Measurements from ENCODE around the gene RCC2.

RCC2 gene

DNA sequence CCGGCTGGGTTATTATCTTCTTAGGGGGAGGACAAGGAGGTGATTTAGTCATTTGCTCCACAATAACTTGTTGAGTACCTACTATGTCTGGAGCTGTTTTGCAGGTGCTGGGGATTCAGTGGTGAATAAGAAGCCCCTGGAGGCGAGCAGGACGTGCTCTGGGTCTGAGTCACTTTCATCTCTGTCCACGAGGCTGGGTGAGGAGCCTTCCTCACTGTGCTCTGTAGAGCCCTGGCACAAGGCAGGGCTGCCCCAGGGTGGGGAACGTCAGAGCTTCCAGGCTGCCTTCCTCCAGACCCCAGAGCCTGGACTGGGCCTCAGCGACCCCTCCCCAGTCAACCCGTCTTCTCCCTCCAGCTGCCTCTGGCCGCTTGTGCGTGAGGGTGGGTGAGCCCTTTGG lies 70.0 kb downstream of the RCC2 start:
- DNase-seq: no peak

DNA sequence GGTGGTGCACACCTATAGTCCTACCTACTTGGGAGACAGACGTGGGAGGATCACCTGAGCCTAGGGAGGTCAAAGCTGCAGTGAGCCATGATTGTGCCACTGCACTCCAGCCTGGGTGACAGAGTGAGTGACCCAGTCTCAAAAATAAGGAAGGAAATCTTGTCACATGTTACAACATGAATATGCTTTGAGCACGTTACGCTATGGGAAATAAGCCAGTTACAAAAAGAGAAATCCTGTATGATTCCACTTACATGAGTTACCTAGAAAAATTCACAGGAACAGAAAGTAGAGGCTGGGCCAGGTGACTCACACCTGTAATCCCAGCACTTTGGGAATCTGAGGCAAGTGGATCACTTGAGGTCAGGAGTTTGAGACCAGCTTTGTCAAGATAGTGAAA lies 74.2 kb downstream of the RCC2 start:
- no peak for DNase-seq

DNA sequence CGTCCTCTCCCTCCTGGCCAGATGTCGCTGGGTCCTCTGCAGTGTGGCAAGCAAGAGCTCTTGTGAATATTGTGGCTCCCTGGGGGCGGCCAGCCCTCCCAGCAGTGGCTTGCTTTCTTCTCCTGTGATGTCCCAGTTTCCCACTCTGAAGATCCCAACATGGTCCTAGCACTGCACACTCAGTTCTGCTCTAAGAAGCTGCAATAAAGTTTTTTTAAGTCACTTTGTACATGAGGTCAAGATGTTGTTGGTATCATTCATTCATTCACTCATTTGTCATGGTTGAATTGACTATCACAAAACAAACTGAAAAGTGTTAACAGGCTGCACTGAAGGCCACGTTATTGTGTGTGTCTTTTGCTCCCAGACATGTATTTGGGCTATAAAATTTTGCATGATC lies 75.7 kb downstream of the RCC2 start:
- DNase-seq: no peak

DNA sequence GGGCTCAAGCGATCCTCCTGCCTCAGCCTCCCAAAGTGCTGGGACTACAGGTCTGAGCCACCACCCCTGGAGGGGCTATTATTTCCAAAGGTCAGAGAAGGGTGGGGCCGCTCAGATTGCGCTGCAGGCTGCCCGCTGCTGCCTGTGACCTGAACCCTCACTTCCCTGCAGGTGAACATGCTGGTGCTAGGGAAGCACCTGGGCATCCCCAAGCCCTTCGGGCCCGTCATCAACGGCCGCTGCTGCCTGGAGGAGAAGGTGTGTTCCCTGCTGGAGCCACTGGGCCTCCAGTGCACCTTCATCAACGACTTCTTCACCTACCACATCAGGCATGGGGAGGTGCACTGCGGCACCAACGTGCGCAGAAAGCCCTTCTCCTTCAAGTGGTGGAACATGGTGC lies 76.1 kb downstream of the RCC2 start:
- no peak for DNase-seq

DNA sequence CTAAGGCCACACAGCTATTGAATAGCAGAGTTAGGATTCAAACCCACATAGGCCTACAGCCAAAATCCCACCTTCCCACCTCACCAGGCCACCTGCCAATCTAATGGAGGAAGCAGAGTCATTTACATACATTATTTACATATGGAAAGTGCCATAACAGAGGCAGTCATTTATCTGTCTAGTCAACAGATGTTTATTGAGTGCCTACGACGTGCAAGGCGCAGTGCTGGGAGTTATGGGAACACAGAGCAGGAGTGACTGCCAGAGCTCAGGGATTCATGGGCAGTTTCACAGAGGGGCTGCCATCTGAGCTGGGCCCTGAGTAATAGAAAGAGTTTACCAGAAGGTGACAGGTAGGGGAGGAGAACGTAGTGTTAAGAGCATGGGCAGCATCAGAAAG lies 77.8 kb downstream of the RCC2 start:
- DNase-seq: no peak

DNA sequence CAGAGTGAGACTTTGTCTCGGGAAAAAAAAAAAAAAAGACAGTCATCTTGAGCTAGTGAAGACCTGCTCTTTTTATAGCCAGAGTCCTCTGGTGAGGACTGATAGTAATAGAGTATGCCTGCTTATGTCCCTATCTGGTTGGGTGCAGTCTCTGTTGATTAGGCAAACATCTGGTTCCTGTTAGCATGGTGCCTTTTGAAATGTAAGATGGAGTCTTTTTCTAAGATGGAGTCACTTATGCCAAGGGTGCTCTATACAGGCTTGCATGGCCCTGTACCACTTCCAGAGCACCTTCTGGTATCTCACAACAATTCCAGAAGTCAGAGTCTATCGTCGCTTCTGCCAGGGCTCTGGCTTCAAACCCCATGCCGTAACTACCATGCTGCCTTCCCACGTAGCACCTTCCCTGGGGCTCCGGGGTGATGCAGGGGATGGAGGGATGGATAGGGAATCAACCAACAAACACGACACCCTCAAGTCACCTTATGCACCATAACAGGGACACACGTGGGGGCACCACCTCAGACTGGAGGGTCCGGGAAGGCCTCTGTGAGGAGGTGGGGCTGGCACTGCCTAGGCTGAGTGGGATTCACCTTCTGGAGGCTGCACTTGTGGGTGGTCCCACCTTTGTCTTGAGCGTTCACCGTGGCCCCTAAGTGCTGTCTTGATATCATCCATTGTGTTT lies 79.1 kb downstream of the RCC2 start:
- no peak for DNase-seq

DNA sequence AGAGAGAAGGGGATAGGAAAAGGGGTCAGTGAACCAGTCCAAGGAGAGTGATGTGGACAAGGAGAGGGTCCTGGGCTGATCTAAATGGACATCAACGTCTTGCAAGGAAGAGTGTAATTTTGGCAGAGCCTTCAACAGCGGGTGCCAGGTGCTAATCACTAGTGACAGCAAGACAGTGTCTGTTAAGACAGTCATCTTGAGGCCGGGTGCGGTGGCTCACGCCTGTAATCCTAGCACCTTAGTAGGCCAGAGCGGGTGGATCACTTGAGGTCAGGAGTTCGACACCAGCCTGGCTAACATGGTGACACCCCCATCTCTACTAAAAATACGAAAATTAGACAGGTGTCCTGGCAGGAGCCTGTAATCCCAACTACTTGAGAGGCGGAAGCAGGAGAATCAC lies 79.7 kb downstream of the RCC2 start:
- no peak for DNase-seq

DNA sequence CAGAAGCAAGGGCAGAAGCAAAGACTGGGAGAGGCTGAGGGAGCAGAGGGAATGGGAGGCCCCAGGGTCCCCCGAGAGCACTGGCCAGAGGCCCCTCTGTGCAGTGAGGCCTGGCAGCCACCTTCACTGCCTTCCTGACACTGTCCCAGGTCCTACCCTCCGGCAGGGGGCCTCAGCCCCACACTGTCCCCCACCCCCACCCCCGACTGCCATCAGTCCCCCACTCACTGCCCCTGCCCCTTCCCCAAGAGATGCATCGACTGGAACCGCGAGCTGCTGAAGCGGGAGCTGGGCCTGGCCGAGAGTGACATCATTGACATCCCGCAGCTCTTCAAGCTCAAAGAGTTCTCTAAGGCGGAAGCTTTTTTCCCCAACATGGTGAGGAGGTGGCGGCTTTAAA lies 80.4 kb downstream of the RCC2 start:
- DNase-seq: no peak

DNA sequence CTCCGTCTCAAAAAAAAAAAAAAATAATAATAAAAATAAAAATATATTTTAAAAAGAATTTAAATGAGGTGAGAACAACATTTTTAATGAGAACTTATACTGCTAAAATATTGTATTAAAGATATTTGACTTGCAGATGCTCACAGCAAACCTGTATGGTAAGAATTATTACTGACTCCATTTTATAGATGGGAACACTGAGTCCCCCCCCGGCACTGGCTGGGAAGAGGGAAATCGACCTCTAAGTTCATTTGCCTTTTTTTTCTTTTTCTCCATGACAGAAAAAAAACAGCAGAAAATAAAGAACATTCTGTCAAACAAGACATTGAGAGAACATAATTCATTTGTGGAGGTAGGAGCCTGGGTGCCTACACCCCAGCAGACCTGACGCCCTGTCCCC lies 80.9 kb downstream of the RCC2 start:
- DNase-seq: no peak
